ENCODE results near the gene ROR1.
A peak's percentile ranks its signal among the peaks of the same experiment; 100 is the strongest.

Gene ROR1

DNA sequence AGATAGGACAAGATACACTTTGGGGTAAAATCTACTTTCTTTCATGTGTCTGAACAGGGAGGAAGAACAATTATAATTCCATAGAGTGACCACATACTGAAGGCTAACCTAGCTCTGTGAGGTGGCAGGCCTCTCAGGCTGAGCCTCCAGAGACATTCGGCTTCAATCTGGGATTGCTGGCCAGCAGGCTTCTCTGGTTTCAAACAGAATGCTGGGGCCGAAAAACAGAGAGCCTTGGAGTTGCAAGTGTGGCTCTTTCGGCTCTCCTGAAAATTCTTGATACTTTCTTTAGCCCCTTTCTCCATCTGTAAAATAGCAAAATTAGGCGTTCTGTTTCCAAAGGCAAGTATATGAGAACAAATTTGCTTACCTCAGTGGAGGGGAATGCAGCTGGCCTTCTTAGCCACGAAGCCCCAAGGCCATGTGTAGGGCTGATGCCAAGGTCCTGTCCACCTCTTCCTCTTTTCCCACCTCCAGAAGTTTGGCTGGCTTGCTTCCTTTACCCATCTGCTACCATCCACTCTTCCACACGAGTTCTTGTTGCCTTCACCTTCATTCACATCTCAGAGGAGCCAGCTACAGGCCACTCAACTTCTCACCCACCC lies 399.6 kb downstream of the ROR1 start:
- Histone ChIP-seq H3K9me3 (ENCODE audit: low read depth, low read length) (no peaks in the 10 kb centered on the region), H3K4me3 (peak overlapping the region; percentile 52), H3K9ac (ENCODE audit: insufficient read length) (no peak overlapping the region), H3K36me3 (ENCODE audit: insufficient read depth, low read length) (peaks cover 5% of the 10 kb centered on the region; the same call in 1 of the 2 replicates), H3K27ac (no peak overlapping the region; the same call in 1 of the 2 replicates)
- TF ChIP-seq POLR2AphosphoS5 (IDR thresholded peaks at IDR 0.05; ENCODE audit: borderline replicate concordance, low read depth, low read length): no peak
- no peak for TF ChIP-seq EZH2 (IDR thresholded peaks at IDR 0.05)
- TF ChIP-seq FOXP2 (optimal IDR thresholded peaks at IDR 0.05; ENCODE audit: control extremely low read depth, extremely low read length, insufficient read depth): no peak
- DNase-seq (ENCODE audit: low read depth, low spot score): no peak

DNA sequence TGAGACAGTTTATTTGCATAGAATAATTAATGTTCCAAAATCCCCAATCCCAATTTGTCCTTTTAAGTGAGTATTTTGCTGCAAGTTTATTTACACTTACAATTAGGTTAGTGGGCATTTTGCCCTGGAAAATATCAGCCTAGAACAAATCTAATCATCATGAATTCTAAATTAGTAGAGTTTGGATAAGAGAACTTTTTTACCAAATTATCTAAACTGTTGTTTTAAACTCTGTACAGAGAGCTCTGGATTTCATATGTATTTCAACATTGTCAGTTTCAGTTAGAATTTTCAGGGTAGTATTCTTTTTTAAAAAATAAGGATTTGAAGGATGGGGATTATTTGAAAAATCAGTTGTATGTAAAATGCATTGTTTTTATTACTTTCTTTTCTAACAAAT lies 401.8 kb downstream of the ROR1 start:
- H3K27ac ChIP-seq: no peak overlapping the region
- DNase-seq (ENCODE audit: low read depth, low spot score): no peak
- TF ChIP-seq FOXP2 (optimal IDR thresholded peaks at IDR 0.05; ENCODE audit: control extremely low read depth, extremely low read length, insufficient read depth): no peak
- no peak for TF ChIP-seq EZH2 (IDR thresholded peaks at IDR 0.05)
- TF ChIP-seq POLR2AphosphoS5 (IDR thresholded peaks at IDR 0.05; ENCODE audit: borderline replicate concordance, low read depth, low read length): no peak

GRCh38 chr1:64176659-64177058 lies 402.8 kb downstream of the ROR1 start:
- TF ChIP-seq EZH2 (IDR thresholded peaks at IDR 0.05): no peak
- no peak overlapping the region for H3K4me3 ChIP-seq
- no peak overlapping the region for H3K27ac ChIP-seq
- no peak for DNase-seq (ENCODE audit: low read depth, low spot score)
- H3K9me3 ChIP-seq (ENCODE audit: low read depth, low read length): no peaks in the 10 kb centered on the region
- peaks cover 7% of the 10 kb centered on the region; the same call in 1 of the 2 replicates for H3K36me3 ChIP-seq (ENCODE audit: insufficient read depth, low read length)
- no peak overlapping the region for H3K9ac ChIP-seq (ENCODE audit: insufficient read length)

More for the DNA sequence above, 401.8 kb downstream of the ROR1 start:
- peaks cover 7% of the 10 kb centered on the region; the same call in 1 of the 2 replicates for H3K36me3 ChIP-seq (ENCODE audit: insufficient read depth, low read length)
- H3K4me3 ChIP-seq: no peak overlapping the region
- no peaks in the 10 kb centered on the region for H3K9me3 ChIP-seq (ENCODE audit: low read depth, low read length)
- no peak overlapping the region for H3K9ac ChIP-seq (ENCODE audit: insufficient read length)

DNA sequence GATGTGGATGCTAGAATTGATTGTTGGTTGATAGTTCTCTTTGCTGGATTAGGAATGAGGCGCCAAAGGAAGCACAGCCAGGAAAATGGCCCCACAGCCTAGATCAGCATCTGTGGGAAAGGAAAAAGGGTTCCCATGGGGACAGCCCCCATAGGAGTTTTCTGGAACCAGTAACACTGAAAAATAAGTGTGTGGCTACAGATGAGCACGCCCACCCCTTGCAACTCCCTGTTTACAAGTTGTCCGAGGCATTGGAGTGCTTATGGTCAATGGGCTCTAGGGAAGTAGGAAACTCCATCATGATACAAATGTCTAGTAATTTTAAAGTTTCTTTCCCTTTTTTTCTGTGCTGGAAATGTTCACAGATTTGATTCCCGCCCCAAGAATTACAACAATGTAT lies 405.8 kb downstream of the ROR1 start:
- H3K9ac ChIP-seq (ENCODE audit: insufficient read length): no peak overlapping the region
- TF ChIP-seq POLR2AphosphoS5 (IDR thresholded peaks at IDR 0.05; ENCODE audit: borderline replicate concordance, low read depth, low read length): no peak
- TF ChIP-seq EZH2 (IDR thresholded peaks at IDR 0.05): no peak
- TF ChIP-seq FOXP2 (optimal IDR thresholded peaks at IDR 0.05; ENCODE audit: control extremely low read depth, extremely low read length, insufficient read depth): no peak
- H3K9me3 ChIP-seq (ENCODE audit: low read depth, low read length): no peaks in the 10 kb centered on the region
- H3K27ac ChIP-seq: no peak overlapping the region
- no peak overlapping the region for H3K4me3 ChIP-seq
- peaks cover 7% of the 10 kb centered on the region; the same call in 1 of the 2 replicates for H3K36me3 ChIP-seq (ENCODE audit: insufficient read depth, low read length)
- no peak for DNase-seq (ENCODE audit: low read depth, low spot score)

GRCh38 chr1:64182207-64182606 lies 408.4 kb downstream of the ROR1 start:
- H3K36me3 ChIP-seq (ENCODE audit: insufficient read depth, low read length): peaks cover 7% of the 10 kb centered on the region; the same call in 1 of the 2 replicates
- no peak for DNase-seq (ENCODE audit: low read depth, low spot score)
- no peak for TF ChIP-seq FOXP2 (optimal IDR thresholded peaks at IDR 0.05; ENCODE audit: control extremely low read depth, extremely low read length, insufficient read depth)
- TF ChIP-seq POLR2AphosphoS5 (IDR thresholded peaks at IDR 0.05; ENCODE audit: borderline replicate concordance, low read depth, low read length): no peak
- no peak for TF ChIP-seq EZH2 (IDR thresholded peaks at IDR 0.05)
- H3K9ac ChIP-seq (ENCODE audit: insufficient read length): no peak overlapping the region
- no peak overlapping the region for H3K4me3 ChIP-seq
- no peak overlapping the region for H3K27ac ChIP-seq
- H3K9me3 ChIP-seq (ENCODE audit: low read depth, low read length): no peaks in the 10 kb centered on the region

GRCh38 chr1:64183395-64184002 lies 409.7 kb downstream of the ROR1 start:
- H3K27ac ChIP-seq: no peak overlapping the region
- DNase-seq (ENCODE audit: low read depth, low spot score): no peak
- H3K9ac ChIP-seq (ENCODE audit: insufficient read length): no peak overlapping the region
- no peak overlapping the region for H3K4me3 ChIP-seq
- H3K9me3 ChIP-seq (ENCODE audit: low read depth, low read length): no peaks in the 10 kb centered on the region
- no peak for TF ChIP-seq FOXP2 (optimal IDR thresholded peaks at IDR 0.05; ENCODE audit: control extremely low read depth, extremely low read length, insufficient read depth)
- TF ChIP-seq POLR2AphosphoS5 (IDR thresholded peaks at IDR 0.05; ENCODE audit: borderline replicate concordance, low read depth, low read length): no peak
- no peak for TF ChIP-seq EZH2 (IDR thresholded peaks at IDR 0.05)
- H3K36me3 ChIP-seq (ENCODE audit: insufficient read depth, low read length): peaks cover 1% of the 10 kb centered on the region; the same call in 1 of the 2 replicates

DNA sequence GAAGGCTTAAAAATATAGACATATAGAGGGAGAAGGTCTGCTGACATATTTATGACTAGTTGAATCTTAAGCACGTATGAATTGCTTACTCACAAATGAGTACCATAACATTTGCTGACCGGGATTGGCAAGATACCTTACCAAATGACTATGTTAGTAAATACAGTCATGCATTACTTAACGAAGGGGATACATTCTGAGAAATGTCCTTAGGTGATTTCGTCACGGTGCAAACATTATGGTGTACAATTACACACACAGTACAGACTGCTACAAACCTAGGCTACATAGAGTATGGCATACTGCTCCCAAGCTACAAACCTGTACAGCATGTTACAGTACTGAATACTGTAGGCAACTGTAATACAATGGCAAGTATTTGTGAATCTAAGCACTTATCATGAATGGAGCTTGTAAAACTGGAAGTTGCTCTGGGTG lies 410.2 kb downstream of the ROR1 start:
- no peak for TF ChIP-seq EZH2 (IDR thresholded peaks at IDR 0.05)
- no peak for DNase-seq (ENCODE audit: low read depth, low spot score)
- Histone ChIP-seq H3K27ac (no peak overlapping the region), H3K9me3 (ENCODE audit: low read depth, low read length) (no peaks in the 10 kb centered on the region), H3K9ac (ENCODE audit: insufficient read length) (no peak overlapping the region), H3K36me3 (ENCODE audit: insufficient read depth, low read length) (no peaks in the 10 kb centered on the region), H3K4me3 (no peak overlapping the region)

DNA sequence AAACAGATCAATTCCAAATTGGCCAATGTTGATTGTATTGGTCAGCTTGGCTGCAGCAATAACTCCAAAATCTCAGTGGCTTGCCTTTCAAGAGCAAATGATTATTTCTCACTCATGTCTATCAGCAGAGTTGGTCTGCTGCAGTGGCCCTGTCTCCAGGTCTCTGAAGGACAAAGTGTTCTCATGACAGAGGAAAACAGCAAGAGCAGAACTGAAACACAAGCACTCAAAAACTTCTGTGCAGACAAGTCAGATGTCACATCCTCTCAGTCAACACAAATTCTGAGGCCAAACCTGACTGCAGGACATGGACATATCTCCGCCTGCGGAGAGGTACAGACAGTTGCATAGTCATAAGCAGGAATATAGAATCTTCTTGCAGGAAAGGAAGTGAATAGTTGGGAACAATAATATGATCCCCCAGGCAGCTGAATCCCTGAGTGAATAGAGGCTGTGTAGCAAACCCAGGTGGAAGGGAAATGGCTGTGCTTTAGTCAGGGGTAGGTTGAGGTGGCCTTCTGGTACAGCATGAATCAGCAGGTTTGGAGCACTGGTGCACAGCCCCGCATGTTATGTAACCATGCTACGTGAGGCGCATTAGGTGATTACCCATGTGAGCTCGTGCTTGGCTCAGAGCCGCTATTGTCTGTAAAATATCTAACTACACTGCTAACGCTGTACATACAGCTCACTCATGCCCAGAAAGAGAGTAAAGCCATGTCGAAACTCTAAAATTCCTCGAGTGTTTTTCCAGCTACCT lies 412.5 kb downstream of the ROR1 start:
- Histone ChIP-seq H3K36me3 (ENCODE audit: insufficient read depth, low read length) (no peaks in the 10 kb centered on the region), H3K4me3 (no peak overlapping the region), H3K27ac (no peak overlapping the region), H3K9ac (ENCODE audit: insufficient read length) (no peak overlapping the region), H3K9me3 (ENCODE audit: low read depth, low read length) (no peaks in the 10 kb centered on the region)
- TF ChIP-seq EZH2 (IDR thresholded peaks at IDR 0.05) (no peak), FOXP2 (optimal IDR thresholded peaks at IDR 0.05; ENCODE audit: control extremely low read depth, extremely low read length, insufficient read depth) (no peak), POLR2AphosphoS5 (IDR thresholded peaks at IDR 0.05; ENCODE audit: borderline replicate concordance, low read depth, low read length) (no peak)
- DNase-seq (ENCODE audit: low read depth, low spot score): no peak

All from SK-N-MC (cell line).